HG02759 (cell line): ENCODE data around the gene CTXND1.

ENCODE experiments used
- ATAC-seq: cut with Tn5 transposase; IDR thresholded peaks from one replicate; pipeline ENCODE4 v1.9.1; 2021; ENCODE audit warnings: mild to moderate bottlenecking, moderate library complexity; ENCODE audit not compliant: unreplicated experiment

Gene CTXND1

GRCh38 chr15:80259942-80260510, 8.0 kb upstream of the CTXND1 start:
- ATAC-seq = no peak

- ATAC-seq = no peak
Observed at GRCh38 chr15:80251428-80252120, 439 bp downstream of the CTXND1 start.

GRCh38 chr15:80250614-80251427, 1.2 kb downstream of the CTXND1 start:
- ATAC-seq = no peak

GRCh38 chr15:80249973-80250372, 2.0 kb downstream of the CTXND1 start:
- no peak for ATAC-seq

GRCh38 chr15:80247320-80247719, 4.7 kb downstream of the CTXND1 start:
- ATAC-seq = no peak

- ATAC-seq = no peak
Observed at GRCh38 chr15:80246425-80246894, 5.6 kb downstream of the CTXND1 start.

- no peak for ATAC-seq
Observed at GRCh38 chr15:80242802-80243201, 9.2 kb downstream of the CTXND1 start.

- ATAC-seq = no peak
Observed at GRCh38 chr15:80242132-80242769, 9.8 kb downstream of the CTXND1 start.

- no peak for ATAC-seq
Observed at GRCh38 chr15:80241508-80241907, 10.5 kb downstream of the CTXND1 start.

GRCh38 chr15:80240276-80240675, 11.7 kb downstream of the CTXND1 start:
- no peak for ATAC-seq

GRCh38 chr15:80234883-80235282, 17.1 kb downstream of the CTXND1 start:
- ATAC-seq = no peak

GRCh38 chr15:80233581-80233980, 18.4 kb downstream of the CTXND1 start:
- no peak for ATAC-seq

GRCh38 chr15:80231371-80231770, 20.6 kb downstream of the CTXND1 start:
- ATAC-seq = no peak

GRCh38 chr15:80228959-80229610, 22.9 kb downstream of the CTXND1 start:
- no peak for ATAC-seq

- ATAC-seq = no peak
Observed at GRCh38 chr15:80219955-80220354, 32.1 kb downstream of the CTXND1 start.

GRCh38 chr15:80217327-80217900, 34.6 kb downstream of the CTXND1 start:
- no peak for ATAC-seq

- ATAC-seq = no peak
Observed at GRCh38 chr15:80216911-80217310, 35.1 kb downstream of the CTXND1 start.

- no peak for ATAC-seq
Observed at GRCh38 chr15:80216141-80216540, 35.9 kb downstream of the CTXND1 start.

- no peak for ATAC-seq
Observed at GRCh38 chr15:80214910-80215309, 37.1 kb downstream of the CTXND1 start.

GRCh38 chr15:80211976-80212375, 40.0 kb downstream of the CTXND1 start:
- ATAC-seq = no peak
